OCI-LY1 (cell line): Measurements from ENCODE around the gene PM20D1.

Source experiments
- EZH2 ChIP-seq: fragments of 200-600 bp; sonication (generic), shearing (Covaris generic); IDR thresholded peaks from 2 replicates; pipeline ENCODE4 v1.8.0; 2017; ENCODE audit warnings: borderline replicate concordance, mixed run types, mild to moderate bottlenecking, antibody characterized with exemption, low read length, moderate library complexity, mixed read lengths
- TF ChIP-seq, protein P1 (sequence below): fragments of 200-600 bp; sonication (generic), shearing (Covaris generic); IDR thresholded peaks from 2 replicates; pipeline ENCODE4 v1.5.1; 2017; ENCODE audit warnings: mild to moderate bottlenecking, antibody characterized with exemption, low read length, moderate library complexity, mixed read lengths

DNA sequence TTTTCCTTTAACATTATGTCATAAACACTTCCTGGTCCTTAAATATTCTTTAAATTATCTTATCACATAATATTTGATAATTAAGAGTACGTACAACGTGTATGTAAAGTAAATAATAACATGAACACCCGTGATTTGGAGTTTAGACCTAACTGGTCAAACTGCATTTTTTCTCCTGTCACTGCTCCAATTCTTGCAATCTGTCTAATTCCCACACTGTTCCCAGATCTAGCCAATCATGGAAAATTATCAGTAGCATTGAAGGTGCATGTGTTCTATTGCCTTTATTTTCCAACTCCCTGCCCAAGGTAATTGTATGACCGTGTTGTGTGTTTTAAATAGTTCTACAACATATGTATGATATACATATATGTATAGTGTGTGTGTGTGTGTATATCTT lies 2.1 kb upstream of the PM20D1 start:
- TF ChIP-seq, protein P1, sequence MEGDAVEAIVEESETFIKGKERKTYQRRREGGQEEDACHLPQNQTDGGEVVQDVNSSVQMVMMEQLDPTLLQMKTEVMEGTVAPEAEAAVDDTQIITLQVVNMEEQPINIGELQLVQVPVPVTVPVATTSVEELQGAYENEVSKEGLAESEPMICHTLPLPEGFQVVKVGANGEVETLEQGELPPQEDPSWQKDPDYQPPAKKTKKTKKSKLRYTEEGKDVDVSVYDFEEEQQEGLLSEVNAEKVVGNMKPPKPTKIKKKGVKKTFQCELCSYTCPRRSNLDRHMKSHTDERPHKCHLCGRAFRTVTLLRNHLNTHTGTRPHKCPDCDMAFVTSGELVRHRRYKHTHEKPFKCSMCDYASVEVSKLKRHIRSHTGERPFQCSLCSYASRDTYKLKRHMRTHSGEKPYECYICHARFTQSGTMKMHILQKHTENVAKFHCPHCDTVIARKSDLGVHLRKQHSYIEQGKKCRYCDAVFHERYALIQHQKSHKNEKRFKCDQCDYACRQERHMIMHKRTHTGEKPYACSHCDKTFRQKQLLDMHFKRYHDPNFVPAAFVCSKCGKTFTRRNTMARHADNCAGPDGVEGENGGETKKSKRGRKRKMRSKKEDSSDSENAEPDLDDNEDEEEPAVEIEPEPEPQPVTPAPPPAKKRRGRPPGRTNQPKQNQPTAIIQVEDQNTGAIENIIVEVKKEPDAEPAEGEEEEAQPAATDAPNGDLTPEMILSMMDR: no peak
- TF ChIP-seq EZH2: no peak
